H1 (cell line): ENCODE results near the gene IKZF1. TPM values are rescaled to one million over a fixed set of nuclear protein-coding genes. Genes with fewer than 3 reads are reported as not detected.

Source experiments
- CTCF ChIA-PET: fragments of 300-600 bp; sonication (Branson Sonifier 250); formaldehyde crosslinking; loops from one replicate; lab custom pipeline; 2021; ENCODE audit not compliant: partially characterized antibody; lab: Charles Lee
- POLR2A ChIA-PET: fragments of 300-600 bp; sonication (Branson Sonifier 250); formaldehyde crosslinking; loops from one replicate; lab custom pipeline; 2021; ENCODE audit warnings: inconsistent platforms; ENCODE audit not compliant: partially characterized antibody; lab: Charles Lee
- DNase-seq, 2 experiments: peaks; one replicate each; pipeline versions ENCODE4 v3.0.0 to v3.0.0-alpha.2; 2010 to 2022; ENCODE audit warnings: low spot score in 2 of 2, low read depth in 1 of 2, mixed read lengths in 1 of 2
- FAIRE-seq: peaks from 2 replicates; lab custom pipeline; 2011; peaks lifted over from hg19 to GRCh38; lab: Jason Lieb, UNC
- H2AFZ ChIP-seq: 2 replicates; pipeline ENCODE4 v1.8.1; 2012; ENCODE audit warnings: low read length, inconsistent platforms
- H2AK5ac ChIP-seq: 2 replicates; pipeline ENCODE4 v1.6.1; 2013; ENCODE audit warnings: low read depth, low read length
- H2BK120ac ChIP-seq: replicated peaks from 2 replicates; pipeline ENCODE3; 2013; ENCODE audit warnings: low read depth, low read length, inconsistent platforms
- H2BK12ac ChIP-seq: 2 replicates; pipeline ENCODE4 v1.6.1; 2013; ENCODE audit warnings: low read depth, low read length
- H2BK15ac ChIP-seq: 2 replicates; pipeline ENCODE4 v1.6.1; 2013; ENCODE audit warnings: low read length
- H2BK20ac ChIP-seq: 2 replicates; pipeline ENCODE4 v1.6.1; 2013; ENCODE audit warnings: low read length
- H2BK5ac ChIP-seq: 2 replicates; pipeline ENCODE4 v1.6.1; 2013; ENCODE audit warnings: low read depth, low read length
- H3K14ac ChIP-seq: 2 replicates; pipeline ENCODE4 v1.6.1; 2013; ENCODE audit warnings: inconsistent platforms; ENCODE audit not compliant: insufficient read length
- H3K18ac ChIP-seq: 2 replicates; pipeline ENCODE4 v1.6.1; 2013; ENCODE audit warnings: low read length; ENCODE audit errors: extremely low read depth
- H3K23ac ChIP-seq: 2 replicates; pipeline ENCODE4 v1.6.1; 2013; ENCODE audit warnings: inconsistent platforms; ENCODE audit not compliant: insufficient read length
- H3K23me2 ChIP-seq: 2 replicates; pipeline ENCODE4 v1.6.1; 2013; ENCODE audit warnings: low read depth, low read length
- H3K27ac ChIP-seq: 2 replicates; pipeline ENCODE4 v1.6.1; 2011; ENCODE audit warnings: low read depth, low read length, inconsistent platforms
- H3K27me3 ChIP-seq, 4 experiments: replicated peaks in 1 of 4; 1 replicate in 1 of 4; 2 replicates in 3 of 4; pipeline versions ENCODE4 v1.6.1 to v1.8.1; 2011 to 2013; ENCODE audit warnings: low read length in 3 of 4, mild to moderate bottlenecking in 3 of 4, inconsistent platforms in 2 of 4, mixed read lengths in 2 of 4, moderate library complexity in 1 of 4; ENCODE audit not compliant: control insufficient read depth in 3 of 4, insufficient read depth in 3 of 4; ENCODE audit errors: extremely low read depth in 1 of 4
- H3K36me3 ChIP-seq, 4 experiments: 2 replicates each; pipeline versions ENCODE4 v1.6.1 to v1.8.1; 2011 to 2013; ENCODE audit warnings: mild to moderate bottlenecking in 4 of 4, low read length in 3 of 4, moderate library complexity in 2 of 4, control low read depth in 1 of 4, inconsistent platforms in 1 of 4; ENCODE audit not compliant: insufficient read depth in 4 of 4, control insufficient read depth in 2 of 4
- H3K4ac ChIP-seq: replicated peaks from 2 replicates; pipeline ENCODE3; 2013; ENCODE audit warnings: low read length, low read depth, mixed read lengths, inconsistent platforms; ENCODE audit not compliant: insufficient read length
- H3K4me1 ChIP-seq, 4 experiments: replicated peaks in 1 of 4; 1 replicate in 1 of 4; 2 replicates in 3 of 4; pipeline versions ENCODE4 v1.6.1 to v1.8.1; 2011 to 2013; ENCODE audit warnings: low read length in 3 of 4, inconsistent platforms in 2 of 4, mixed read lengths in 1 of 4; ENCODE audit not compliant: insufficient read depth in 4 of 4, control insufficient read depth in 3 of 4
- H3K4me2 ChIP-seq, 2 experiments: 2 replicates each; pipeline versions ENCODE4 v1.6.1 to v1.8.1; 2011 to 2013; ENCODE audit warnings: low read depth in 2 of 2, low read length in 2 of 2, control low read depth in 1 of 2, inconsistent platforms in 1 of 2, mild to moderate bottlenecking in 1 of 2; ENCODE audit not compliant: insufficient read depth in 1 of 2
- H3K4me3 ChIP-seq, 4 experiments: fragments of 200-600, 300-600 bp in 1 of 4; sonication (generic), shearing (Covaris generic), sonication (Bioruptor Twin) in 1 of 4; 2 replicates each; pipeline versions ENCODE4 v1.5.1 to v1.8.1; 2011 to 2016; ENCODE audit warnings: low read length in 4 of 4, low read depth in 3 of 4, control low read depth in 2 of 4, inconsistent platforms in 2 of 4, mild to moderate bottlenecking in 2 of 4, mixed read lengths in 1 of 4, moderate library complexity in 1 of 4; ENCODE audit not compliant: insufficient read depth in 2 of 4; ENCODE audit errors: extremely low read depth in 1 of 4
- H3K56ac ChIP-seq: replicated peaks from 2 replicates; pipeline ENCODE3; 2013; ENCODE audit warnings: low read depth, mild to moderate bottlenecking, mixed read lengths, low read length, inconsistent platforms; ENCODE audit not compliant: insufficient read length
- H3K79me1 ChIP-seq: 2 replicates; pipeline ENCODE4 v1.6.1; 2013; ENCODE audit warnings: low read depth, low read length, control low read depth
- H3K79me2 ChIP-seq, 2 experiments: 2 replicates each; pipeline versions ENCODE4 v1.6.1 to v1.8.1; 2012 to 2013; ENCODE audit warnings: low read length in 2 of 2, mild to moderate bottlenecking in 2 of 2, inconsistent platforms in 1 of 2; ENCODE audit not compliant: insufficient read depth in 2 of 2, control insufficient read depth in 1 of 2
- H3K9ac ChIP-seq, 4 experiments: replicated peaks in 1 of 4; 1 replicate in 1 of 4; 2 replicates in 3 of 4; pipeline versions ENCODE4 v1.6.1 to v1.8.1; 2011 to 2013; ENCODE audit warnings: low read depth in 3 of 4, low read length in 3 of 4, control low read depth in 2 of 4, mild to moderate bottlenecking in 2 of 4, moderate library complexity in 2 of 4, inconsistent platforms in 1 of 4; ENCODE audit errors: extremely low read depth in 1 of 4
- H3K9me3 ChIP-seq, 2 experiments: 2 replicates each; pipeline versions ENCODE4 v1.6.1 to v1.8.1; 2012 to 2013; ENCODE audit warnings: mild to moderate bottlenecking in 2 of 2, moderate library complexity in 2 of 2, control low read depth in 1 of 2, inconsistent platforms in 1 of 2, low read depth in 1 of 2, low read length in 1 of 2, mixed read lengths in 1 of 2; ENCODE audit not compliant: insufficient read depth in 2 of 2
- H4K20me1 ChIP-seq, 2 experiments: replicated peaks in 1 of 2; 2 replicates each; pipeline versions ENCODE3 to v1.8.1; 2011 to 2013; ENCODE audit warnings: inconsistent platforms in 2 of 2, low read length in 2 of 2, mild to moderate bottlenecking in 1 of 2; ENCODE audit not compliant: insufficient read depth in 2 of 2, control insufficient read depth in 1 of 2
- H4K5ac ChIP-seq: 2 replicates; pipeline ENCODE4 v1.6.1; 2013; ENCODE audit warnings: low read length, low read depth, mixed read lengths, inconsistent platforms; ENCODE audit not compliant: insufficient read length
- H4K8ac ChIP-seq: 2 replicates; pipeline ENCODE4 v1.8.0; 2013; ENCODE audit warnings: mild to moderate bottlenecking, moderate library complexity, low read length, inconsistent platforms; ENCODE audit not compliant: insufficient read depth; ENCODE audit errors: extremely low read depth
- H4K91ac ChIP-seq: replicated peaks from 2 replicates; pipeline ENCODE3; 2013; ENCODE audit warnings: low read length, mixed read lengths, inconsistent platforms; ENCODE audit not compliant: insufficient read length
- ATF2 ChIP-seq: IDR thresholded peaks from 2 replicates; pipeline ENCODE4 v1.6.1; 2012; ENCODE audit warnings: low read length, inconsistent platforms
- BCL11A ChIP-seq, 2 experiments: IDR thresholded peaks; one replicate each; pipeline ENCODE4 v1.6.1; 2011; ENCODE audit warnings: low read depth in 2 of 2, low read length in 2 of 2, mild to moderate bottlenecking in 2 of 2
- BRCA1 ChIP-seq: IDR thresholded peaks from 2 replicates; pipeline ENCODE4 v1.6.1; 2012; ENCODE audit warnings: low read depth, low read length, improper control_type of control experiment
- CEBPB ChIP-seq: IDR thresholded peaks from 2 replicates; pipeline ENCODE4 v1.6.1; 2012; ENCODE audit warnings: low read depth, low read length
- GTF2F1 ChIP-seq: IDR thresholded peaks from 2 replicates; pipeline ENCODE4 v1.6.1; 2012; ENCODE audit warnings: low read depth, low read length, improper control_type of control experiment, borderline replicate concordance
- HDAC2 ChIP-seq, 2 experiments: fragments of 300-600 bp in 1 of 2; sonication (generic) in 1 of 2; IDR thresholded peaks; 2 replicates each; pipeline ENCODE4 v1.6.1; 2011 to 2012; ENCODE audit warnings: low read depth in 2 of 2, low read length in 2 of 2, mild to moderate bottlenecking in 2 of 2, moderate library complexity in 2 of 2, borderline replicate concordance in 1 of 2, inconsistent platforms in 1 of 2
- RAD21 ChIP-seq, 2 experiments: IDR thresholded peaks in 1 of 2; conservative IDR thresholded peaks in 1 of 2; 2 replicates each; pipeline ENCODE4 v1.6.1; 2011; ENCODE audit warnings: low read depth in 2 of 2, low read length in 2 of 2, improper control_type of control experiment in 1 of 2, inconsistent platforms in 1 of 2, mild to moderate bottlenecking in 1 of 2, moderate library complexity in 1 of 2
- RFX5 ChIP-seq: IDR thresholded peaks from 2 replicates; pipeline ENCODE4 v1.6.1; 2011; ENCODE audit warnings: low read depth, low read length, improper control_type of control experiment, borderline replicate concordance
- TAF1 ChIP-seq: IDR thresholded peaks from 2 replicates; pipeline ENCODE4 v1.6.1; 2011; ENCODE audit warnings: mild to moderate bottlenecking, low read depth, low read length
- TCF12 ChIP-seq: IDR thresholded peaks from 2 replicates; pipeline ENCODE4 v1.6.1; 2011; ENCODE audit warnings: low read depth, mild to moderate bottlenecking, low read length
- WGBS, 2 experiments: shearing (Covaris generic) in 1 of 2; methylation state at CpG; one replicate each; pipeline versions ENCODE4 v1.1.6 to v1.1.7; 2013 to 2015; ENCODE audit warnings: low lambda C conversion rate in 2 of 2, mixed read lengths in 2 of 2, inconsistent platforms in 1 of 2, low coverage in 1 of 2, missing lambda C conversion rate in 1 of 2; ENCODE audit not compliant: insufficient replicate concordance in 2 of 2, insufficient coverage in 1 of 2, insufficient read length in 1 of 2; ENCODE audit errors: extremely low coverage in 1 of 2, missing lambda C conversion rate in 1 of 2; 5-methylcytosine and 5-hydroxymethylcytosine counted together
- polyA plus RNA-seq, 7 experiments: library from polyadenylated mRNA; depleted of rRNA in 3 of 7; stranded (reverse) in 5 of 7; unstranded in 2 of 7; fragments of >200 nt in 5 of 7; fragments of 200-250 nt in 2 of 7; gene quantifications; 1 replicate in 5 of 7; 2 replicates in 1 of 7; 4 replicates in 1 of 7; pipeline versions ENCODE4 v1.2.1 to v1.2.3, GENCODE V29; 2011 to 2013; ENCODE audit warnings: missing spikeins in 2 of 7, mixed read lengths in 2 of 7
- total RNA-seq: library from RNA; stranded (reverse); fragmentation: NEBNext Ultra II Directional; extraction: Animal tissue kit (Norgen Biotek cat#: 25700); gene quantifications from 2 replicates; pipeline ENCODE4 v1.2.1, GENCODE V29; 2021
- TF ChIP-seq, protein P1 (sequence below): IDR thresholded peaks from 2 replicates; pipeline ENCODE4 v1.6.1; 2011; ENCODE audit warnings: low read length, improper control_type of control experiment

The IKZF1 gene
- total and polyA plus RNA-seq, 2 of the 8 experiments (the other 6 are each of a cell fraction or from before 2014, with no cell fraction given): 0.74 to 1.5 TPM

DNA sequence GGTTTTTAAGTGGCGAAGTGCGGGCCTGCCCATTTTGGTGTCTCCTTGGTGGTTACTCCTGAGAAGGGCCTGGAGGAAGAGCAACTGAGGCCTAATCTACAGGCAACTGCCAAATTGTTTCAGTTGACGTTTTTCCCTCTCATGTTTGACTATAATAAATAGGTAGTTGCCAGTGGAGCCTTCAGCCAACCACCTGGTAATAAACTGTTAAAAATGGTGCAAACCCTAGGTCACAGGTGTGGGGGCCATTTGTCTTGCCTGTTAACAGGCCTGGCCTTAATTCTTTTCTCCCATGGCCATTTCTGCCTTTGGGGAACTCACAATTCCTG, 3.7 kb downstream of the IKZF1 start:
- H4K91ac ChIP-seq: no peak overlapping the region
- no peak overlapping the region for H3K9ac ChIP-seq
- no peak overlapping the region for H4K8ac ChIP-seq
- no peak overlapping the region for H3K56ac ChIP-seq
- no peaks in the 10 kb centered on the region for H3K36me3 ChIP-seq
- no peak overlapping the region for H3K27ac ChIP-seq
- no peak overlapping the region for H2BK120ac ChIP-seq
- no peak overlapping the region for H2BK5ac ChIP-seq
- H2AK5ac ChIP-seq: no peak overlapping the region
- no peak overlapping the region for H3K14ac ChIP-seq
- H3K79me1 ChIP-seq: no peaks in the 10 kb centered on the region
- no peak overlapping the region for H3K23ac ChIP-seq
- H2BK20ac ChIP-seq: no peak overlapping the region
- 82% methylated on average over 3 of the region's 3 CpGs; no CpG with 5 or more reads in 1 of the 2 experiments for WGBS, 2 experiments
- no peak overlapping the region for H2AFZ ChIP-seq
- CTCF ChIA-PET: interaction anchor here (1.9 to 2.1 kb wide), 2 partner anchors 8 to 31 kb away, joined by 5 to 7 read pairs; no protein-coding TSS in a partner anchor
- FAIRE-seq (no peak), DNase-seq (no peak)
- H3K9me3 ChIP-seq: no peaks in the 10 kb centered on the region
- H3K18ac ChIP-seq: no peak overlapping the region
- no peaks in the 10 kb centered on the region for H4K20me1 ChIP-seq
- no peak overlapping the region for H4K5ac ChIP-seq
- no peak overlapping the region for H3K4me2 ChIP-seq
- peaks cover 10 to 26% (median 21%) of the 10 kb centered on the region in 4 experiments for H3K27me3 ChIP-seq
- H3K4me3 ChIP-seq: no peak overlapping the region
- no peak overlapping the region for H2BK12ac ChIP-seq
- peaks cover 0 to 10% (median 9%) of the 10 kb centered on the region in 4 experiments; a peak in 6 of 7 replicates for H3K4me1 ChIP-seq
- peaks cover 7% of the 10 kb centered on the region for H3K23me2 ChIP-seq
- no peak overlapping the region for H3K4ac ChIP-seq
- H2BK15ac ChIP-seq: no peak overlapping the region
- no peaks in the 10 kb centered on the region for H3K79me2 ChIP-seq
- POLR2A ChIA-PET: interaction anchor here (1.3 kb wide), 1 partner anchor 11 kb away, joined by 3 read pairs; no protein-coding TSS in a partner anchor
- TF ChIP-seq, protein P1, sequence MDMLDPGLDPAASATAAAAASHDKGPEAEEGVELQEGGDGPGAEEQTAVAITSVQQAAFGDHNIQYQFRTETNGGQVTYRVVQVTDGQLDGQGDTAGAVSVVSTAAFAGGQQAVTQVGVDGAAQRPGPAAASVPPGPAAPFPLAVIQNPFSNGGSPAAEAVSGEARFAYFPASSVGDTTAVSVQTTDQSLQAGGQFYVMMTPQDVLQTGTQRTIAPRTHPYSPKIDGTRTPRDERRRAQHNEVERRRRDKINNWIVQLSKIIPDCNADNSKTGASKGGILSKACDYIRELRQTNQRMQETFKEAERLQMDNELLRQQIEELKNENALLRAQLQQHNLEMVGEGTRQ: no peak
- no peak for TF ChIP-seq ATF2
- TF ChIP-seq BRCA1: no peak
- no peak for TF ChIP-seq RFX5
- no peak for TF ChIP-seq HDAC2 (IDR thresholded peaks at IDR 0.05; ENCODE audit: borderline replicate concordance in 1 of 2, low read depth in 2 of 2, low read length in 2 of 2)
- TF ChIP-seq RAD21 (IDR thresholded peaks at IDR 0.05 in 1 of 2, conservative IDR thresholded peaks at IDR 0.05 in 1 of 2; ENCODE audit: low read depth in 2 of 2, low read length in 2 of 2): no peak
- no peak for TF ChIP-seq BCL11A (IDR thresholded peaks at IDR 0.05; ENCODE audit: low read depth in 2 of 2, low read length in 2 of 2)
- no peak for TF ChIP-seq TAF1
- no peak for TF ChIP-seq TCF12
- no peak for TF ChIP-seq CEBPB
- no peak for TF ChIP-seq GTF2F1
